Hematopoietic multipotent progenitor cell (in vitro differentiated cells): ENCODE data around the gene TSPAN16. TPM values are rescaled to one million over a fixed set of nuclear protein-coding genes. Genes with fewer than 3 reads are reported as not detected.

Experiments used
- DNase-seq, 3 donors: peaks; one replicate each; pipeline ENCODE4 v3.0.0-alpha.2; 2011 to 2015; ENCODE audit warnings: low read depth in 2 of 3, low spot score in 2 of 3
- total RNA-seq: library from RNA; depleted of rRNA; stranded (reverse); fragments of >200 nt; gene quantifications from one replicate; pipeline ENCODE4 v1.2.3, GENCODE V29; 2012

The TSPAN16 gene
- total RNA-seq, 1 donor, result under 0.01 TPM

DNA sequence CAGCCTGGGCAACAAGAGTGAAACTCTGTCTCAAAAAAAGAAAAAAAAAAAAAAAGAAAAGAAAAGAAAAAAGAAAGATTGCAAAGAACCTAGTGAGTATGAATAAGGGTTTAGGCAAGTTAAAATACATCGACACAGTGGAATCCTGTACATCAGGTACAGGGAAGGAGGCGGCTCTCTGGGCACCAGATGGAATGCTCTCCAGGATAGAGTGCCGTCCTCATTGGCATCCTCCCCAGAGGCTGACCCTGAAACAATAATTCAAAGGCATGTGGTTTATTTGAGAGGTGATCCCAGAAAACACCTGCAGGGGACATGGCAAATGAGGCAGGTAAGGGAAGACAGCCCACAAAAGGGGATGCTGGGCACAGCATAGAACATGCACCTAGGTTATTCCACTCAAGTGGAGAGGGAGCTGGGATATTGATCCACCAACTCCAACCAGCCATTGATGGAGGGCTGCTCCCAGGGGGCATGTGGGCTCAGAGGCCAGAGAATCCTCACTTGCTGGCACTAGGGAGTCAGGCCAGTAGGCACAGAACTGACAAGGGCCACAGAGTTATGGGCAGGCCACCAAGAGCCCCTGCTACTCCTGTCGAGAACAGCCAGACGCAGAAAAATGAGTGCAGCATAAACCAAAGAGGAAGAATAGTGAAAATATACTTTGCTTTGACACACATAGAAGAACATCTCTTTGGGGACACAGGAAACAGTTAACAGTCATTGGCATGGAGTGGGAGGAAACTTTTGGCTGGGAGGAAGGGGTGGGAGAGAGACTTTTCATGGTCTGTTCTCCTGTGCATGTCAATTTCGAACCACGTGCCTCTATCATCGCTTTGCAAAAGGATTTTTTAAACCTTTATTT is 4.2 kb downstream of the TSPAN16 start:
- DNase-seq, result no peak

DNA sequence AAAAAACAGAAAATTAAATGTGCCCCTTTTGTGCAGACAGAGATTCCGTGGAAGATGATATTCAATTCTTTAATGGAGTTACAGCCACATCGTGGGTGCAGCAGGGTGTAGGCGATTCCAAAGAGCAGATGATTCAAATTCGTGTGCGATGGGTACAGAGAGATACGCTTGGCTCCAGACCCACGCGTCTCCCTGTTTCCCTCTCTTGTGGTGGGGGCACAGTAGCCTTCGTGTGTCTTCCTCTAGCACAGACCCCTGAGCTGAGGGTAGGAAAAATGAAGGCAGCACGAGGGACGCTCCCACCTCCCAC is 4.8 kb downstream of the TSPAN16 start:
- DNase-seq, result no peak

DNA sequence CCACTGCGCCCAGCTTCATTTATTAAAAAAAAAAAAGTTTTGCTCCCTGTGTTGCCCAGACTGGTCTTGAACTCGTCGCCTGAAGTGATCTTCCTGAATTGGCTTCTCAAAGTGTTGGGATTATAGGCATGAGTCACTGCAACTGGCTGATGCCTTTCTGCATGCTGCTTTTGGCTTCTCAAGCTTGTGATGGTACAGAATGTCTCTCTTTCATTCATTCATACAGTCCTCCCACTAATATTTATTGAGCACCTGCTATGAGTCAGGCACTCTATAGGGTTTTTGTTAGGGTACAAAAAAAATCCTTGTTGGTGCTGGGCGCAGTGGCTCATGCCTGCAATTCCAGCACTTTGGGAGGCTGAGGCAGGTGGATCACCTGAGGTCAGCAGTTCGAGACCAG is 9.0 kb downstream of the TSPAN16 start:
- no peak for DNase-seq

DNA sequence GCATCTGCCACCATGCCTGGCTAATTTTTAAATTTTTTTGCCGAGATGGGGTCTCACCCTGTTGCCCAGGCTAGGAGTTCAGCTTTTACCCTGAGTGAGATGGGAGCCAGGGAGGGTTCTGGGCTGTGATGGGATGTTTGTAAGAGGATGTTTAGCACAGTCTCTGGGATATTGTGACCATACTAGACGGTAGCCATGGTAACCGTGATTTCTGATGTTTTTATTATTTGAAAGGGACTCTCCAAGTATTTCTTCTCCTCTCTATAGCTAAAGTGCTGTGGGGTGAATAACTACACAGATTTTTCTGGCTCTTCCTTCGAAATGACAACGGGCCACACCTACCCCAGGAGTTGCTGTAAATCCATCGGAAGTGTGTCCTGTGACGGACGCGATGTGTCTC is 10.4 kb downstream of the TSPAN16 start:
- peak in 2 of 3 donors; percentile 26 to 32 for DNase-seq

DNA sequence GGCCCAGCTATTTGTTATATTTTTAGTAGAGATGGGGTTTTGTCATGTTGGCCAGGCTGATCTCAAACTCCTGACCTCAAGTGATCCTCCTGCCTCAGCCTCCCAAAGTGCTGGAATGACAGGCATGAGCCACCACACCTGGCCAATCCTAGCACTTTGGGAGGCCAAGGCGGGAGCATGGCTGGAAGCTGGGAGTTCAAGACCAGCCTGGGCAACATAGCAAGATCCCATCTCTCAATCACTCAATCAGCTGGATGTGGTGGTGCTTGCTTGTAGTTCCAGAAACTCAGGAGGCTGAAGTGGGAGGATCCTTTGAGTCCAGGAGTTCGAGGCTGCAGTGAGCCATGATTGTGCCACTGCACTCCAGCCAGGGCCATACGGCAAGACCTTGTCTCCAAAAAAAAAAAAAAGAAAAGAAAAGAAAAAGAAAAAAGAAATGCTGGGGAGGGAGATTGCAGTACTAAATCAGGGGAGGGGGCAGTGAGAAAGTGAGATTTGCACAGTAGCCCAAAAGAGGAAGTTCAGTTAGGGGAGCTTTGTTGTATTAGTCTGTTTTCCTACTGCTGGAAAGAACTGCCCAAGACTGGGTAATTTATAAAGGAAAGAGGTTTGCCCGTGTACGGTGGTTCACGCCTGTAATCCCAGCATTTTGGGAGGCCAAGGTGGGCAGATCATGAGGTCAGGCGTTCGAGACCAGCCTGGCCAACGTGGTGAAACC is 24.5 kb downstream of the TSPAN16 start:
- DNase-seq, result peak in 1 of 3 donors; percentile 55

DNA sequence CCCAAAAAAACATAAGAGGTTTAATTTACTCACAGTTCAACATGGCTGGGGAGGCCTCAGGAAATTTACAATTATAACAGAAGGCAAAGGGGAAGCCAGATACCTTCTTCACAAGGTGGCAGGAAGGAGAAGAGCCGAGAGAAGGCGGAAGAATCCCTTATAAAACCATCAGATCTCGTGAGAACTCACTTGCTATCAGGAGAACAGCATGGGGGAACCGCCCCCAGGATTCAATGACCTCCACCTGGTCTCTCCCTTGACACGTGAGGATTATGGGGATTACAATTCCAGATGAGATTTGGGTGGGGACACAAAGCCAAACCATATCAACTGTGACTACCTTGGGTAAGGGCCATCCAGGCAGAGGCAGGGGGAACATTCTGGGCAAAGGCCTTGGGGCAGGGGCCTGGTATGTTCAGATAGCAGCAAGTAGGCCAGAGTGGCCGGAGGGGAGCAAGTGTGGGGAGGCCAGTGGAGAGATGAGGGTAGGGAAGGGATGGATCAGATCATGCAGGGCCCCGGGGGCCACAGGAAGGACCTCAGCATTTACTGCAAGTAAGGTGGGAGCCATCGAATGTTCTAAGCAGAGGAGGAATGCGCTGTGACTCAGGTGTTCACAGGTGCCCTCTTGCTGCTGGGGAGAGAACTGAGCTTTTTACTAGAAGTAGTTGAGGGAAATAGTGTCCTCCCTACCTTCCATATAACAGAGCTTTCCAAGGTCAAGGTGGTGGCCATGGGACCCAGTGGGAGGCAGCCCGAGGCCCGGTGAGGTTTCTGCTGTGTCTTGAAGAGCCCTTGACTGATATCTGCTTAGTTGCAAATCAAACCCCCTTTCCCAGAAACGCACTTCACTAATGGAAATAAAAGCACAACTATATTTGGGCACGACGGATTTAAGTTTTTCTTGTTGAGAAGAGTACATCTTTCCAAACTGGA is 25.5 kb downstream of the TSPAN16 start:
- DNase-seq, result peak in 1 of 3 donors; percentile 76

DNA sequence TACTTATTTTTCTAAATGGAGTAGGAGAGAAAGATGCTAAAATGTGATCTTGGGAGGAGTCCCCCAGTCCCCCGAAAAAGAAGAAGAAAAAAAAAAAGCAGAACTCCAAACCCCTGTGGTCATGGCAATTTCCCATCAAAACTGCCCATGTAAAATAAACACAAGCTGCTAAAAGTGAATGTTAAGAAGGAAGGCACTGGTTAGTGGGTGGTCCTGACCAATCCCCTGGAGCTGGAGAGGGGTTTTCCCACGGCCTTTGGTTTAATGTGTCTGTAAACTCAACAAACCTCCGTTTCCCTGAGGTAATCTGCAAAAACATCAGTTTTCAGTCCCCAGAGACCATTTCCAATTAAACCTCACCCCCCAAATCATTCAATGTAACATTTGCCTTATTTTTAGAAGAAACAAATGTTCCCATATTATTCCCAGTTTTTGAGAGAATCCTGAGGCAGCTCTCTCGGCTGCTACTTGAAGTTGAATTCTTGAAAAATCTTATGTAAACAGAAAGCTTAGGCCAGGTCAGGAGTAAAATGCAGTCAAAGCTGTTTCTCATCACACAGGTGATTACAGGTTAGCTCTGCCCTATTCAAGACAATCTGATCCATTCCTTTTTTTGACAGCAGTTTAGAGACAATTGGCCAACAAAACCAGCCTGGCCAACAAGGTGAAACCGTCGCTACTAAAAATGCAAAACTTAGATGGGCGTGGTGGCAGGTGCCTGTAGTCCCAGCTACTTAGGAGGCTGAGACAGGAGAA is 26.5 kb downstream of the TSPAN16 start:
- DNase-seq, result peak in 2 of 3 donors; percentile 83 to 93

DNA sequence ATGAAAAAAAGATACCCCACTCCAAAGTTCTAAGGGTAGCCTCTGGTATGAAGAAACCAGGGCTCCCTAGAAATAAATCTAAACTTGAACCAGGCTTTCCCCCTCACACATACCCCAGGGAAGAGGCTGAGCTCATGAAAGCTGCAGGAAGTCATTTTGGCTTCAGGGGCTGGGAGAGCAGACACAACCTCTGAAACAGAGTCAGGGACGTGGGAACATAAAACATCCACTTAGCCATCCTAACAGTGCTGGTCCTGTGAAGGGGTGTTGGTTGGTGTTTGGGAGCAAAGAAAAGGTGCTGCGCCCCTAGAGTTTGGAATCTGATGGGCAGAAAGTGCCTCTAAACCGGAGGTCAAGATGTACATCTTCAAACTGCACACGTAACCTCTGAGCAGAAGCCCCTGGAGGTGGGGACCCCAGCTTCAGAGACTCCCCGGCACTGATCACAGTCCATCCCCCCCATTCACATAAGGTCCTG is 27.7 kb downstream of the TSPAN16 start:
- DNase-seq, result no peak

DNA sequence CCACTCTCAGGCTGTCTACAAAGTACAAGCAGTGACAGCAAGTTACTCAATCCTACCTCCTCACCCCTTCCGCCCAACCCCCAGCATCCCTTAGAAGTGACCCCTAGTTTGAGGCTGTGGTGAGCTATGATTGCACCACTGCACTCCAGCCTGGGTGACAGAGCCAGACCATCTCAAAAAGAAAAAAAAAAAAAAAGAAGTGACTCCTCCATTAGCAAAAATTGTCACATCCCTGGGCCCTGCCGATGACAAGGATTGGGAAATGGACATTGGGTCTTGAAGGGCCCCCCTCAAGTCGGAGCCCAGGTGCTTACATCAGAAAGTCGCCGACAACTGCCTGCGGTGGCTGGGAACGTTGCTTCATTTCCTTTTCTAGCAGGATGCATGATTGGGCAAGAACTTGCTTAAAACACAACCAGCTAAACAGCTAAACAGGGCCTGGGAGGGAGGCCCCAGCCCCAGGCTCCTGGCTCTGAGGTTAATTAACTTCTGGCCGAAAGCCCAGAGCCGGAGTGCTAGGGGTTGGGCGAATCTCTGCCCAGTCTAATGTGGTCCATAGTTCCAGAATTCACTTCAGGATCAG is 28.2 kb downstream of the TSPAN16 start:
- peak in 2 of 3 donors; percentile 93 to 95 for DNase-seq

DNA sequence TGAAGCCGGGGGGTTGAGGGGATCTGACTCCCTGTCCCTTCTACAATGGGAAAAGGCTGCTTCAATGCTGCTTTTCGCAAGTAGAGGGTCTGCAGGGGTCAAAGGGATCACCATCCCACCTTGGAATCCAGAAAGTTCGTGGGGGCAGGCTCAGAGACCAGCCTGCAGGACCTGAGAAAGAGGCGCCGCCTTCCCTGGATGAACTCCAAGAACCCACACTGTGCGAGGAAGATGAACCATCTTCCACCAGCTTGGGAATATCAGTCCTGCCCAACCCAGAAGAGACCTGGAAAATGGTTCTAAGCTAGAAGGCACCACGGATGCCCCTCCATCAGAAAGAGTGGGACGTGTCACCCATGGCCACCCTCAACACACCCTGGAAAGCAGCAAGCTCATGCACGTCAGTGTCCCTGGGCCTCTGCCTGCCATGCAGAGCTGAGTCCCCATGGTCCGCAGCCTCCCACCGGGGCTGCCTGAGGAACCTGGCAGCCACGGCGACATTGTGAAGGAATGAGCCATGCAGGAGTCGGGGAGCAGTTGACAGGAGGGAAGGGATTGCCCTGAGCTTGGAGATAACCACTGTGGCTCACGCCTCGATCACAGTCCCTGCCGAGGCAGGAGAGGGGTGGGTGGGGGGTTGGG is 28.9 kb downstream of the TSPAN16 start:
- no peak for DNase-seq

DNA sequence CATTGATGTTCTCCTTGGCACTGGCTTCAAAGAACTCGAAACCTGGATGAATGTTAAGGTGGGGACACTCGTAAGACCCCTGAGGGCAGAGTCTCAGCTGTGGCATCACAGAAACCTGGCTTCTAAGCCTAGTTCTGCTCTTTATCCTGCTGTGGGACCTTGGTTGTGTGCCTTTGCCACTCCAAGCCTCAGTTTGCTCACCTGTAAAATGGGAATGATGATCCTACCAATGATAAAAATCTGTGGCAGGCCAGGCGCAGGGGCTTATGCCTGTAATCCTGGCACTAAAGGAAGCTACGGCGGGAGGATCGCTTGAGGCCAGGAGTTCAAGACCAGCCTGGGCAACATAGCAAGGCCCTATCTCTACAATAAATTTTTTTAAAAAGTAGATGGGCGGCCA is 29.6 kb downstream of the TSPAN16 start:
- DNase-seq, result no peak

DNA sequence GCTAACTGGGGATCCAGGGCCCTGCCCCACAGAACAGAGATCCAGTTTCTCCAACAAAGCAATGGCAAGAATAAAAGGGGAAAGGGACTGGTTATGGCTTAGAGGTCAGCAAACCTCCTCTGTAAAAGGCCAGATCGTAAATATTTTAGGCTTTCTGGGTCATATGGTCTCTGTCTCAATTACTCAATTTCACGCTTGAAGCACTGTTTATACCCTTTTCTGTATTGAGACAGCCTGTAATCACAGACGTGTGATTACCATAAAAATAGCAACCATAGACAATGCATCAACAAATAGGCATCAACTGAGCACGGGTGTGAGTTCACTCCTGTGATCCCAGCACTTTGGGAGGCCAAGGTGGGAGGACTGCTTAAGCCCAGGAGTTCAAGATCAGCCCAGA is 34.2 kb downstream of the TSPAN16 start:
- DNase-seq, result no peak

DNA sequence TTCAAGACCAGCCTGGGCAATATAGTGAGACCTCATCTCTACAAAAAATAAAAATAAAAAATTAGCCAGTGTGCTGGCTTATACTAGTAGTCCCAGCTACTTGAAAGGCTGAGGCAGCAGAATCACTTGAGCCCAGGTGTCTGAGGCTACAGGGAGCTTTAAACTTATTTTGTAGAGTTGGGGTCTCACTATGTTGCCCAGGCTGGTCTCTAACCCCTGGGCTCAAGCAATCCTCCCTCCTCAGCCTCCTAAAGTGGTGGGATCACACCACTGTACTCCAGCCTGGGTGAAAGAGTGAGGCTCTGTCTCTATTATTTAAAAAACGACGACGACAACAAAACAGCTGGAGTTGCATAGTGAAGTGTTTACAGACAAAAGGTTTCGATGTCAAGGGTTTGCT is 35.5 kb downstream of the TSPAN16 start:
- DNase-seq, result no peak

DNA sequence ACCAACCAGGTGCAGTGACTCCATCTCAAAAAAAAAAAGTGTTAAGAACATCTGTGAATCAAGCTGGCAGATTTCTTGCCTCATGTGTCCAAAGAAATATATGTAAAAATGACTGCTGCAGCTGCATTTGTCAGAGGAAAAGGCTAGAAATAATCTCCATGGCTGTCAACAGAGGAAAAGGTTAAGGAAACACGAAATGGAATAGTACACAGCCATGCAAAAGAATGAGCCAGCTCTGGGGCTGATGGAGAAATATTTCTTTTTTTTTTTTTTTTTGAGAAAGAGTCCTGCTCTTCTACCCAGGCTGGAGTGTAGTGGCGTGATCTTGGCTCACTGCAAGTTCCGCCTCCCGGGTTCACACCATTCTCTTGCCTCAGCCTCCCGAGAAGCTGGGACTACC is 36.9 kb downstream of the TSPAN16 start:
- DNase-seq, result no peak

DNA sequence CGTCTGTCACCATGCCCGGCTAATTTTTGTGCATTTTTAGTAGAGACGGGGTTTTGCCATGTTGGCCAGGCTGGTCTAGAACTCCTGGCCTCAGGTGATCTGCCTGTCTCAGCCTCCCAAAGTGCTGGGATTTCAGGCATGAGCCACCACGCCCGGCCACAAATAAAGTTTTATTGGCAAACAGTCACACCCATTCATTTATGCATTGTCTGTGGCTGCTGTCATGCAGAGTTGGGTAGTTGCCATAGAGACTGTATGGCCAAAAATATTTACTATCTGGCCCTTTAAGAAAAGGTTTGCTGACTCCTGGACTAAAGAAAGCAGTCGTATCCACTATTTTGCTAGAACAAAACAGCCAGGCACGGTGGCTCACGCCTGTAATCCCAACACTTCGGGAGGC is 37.9 kb downstream of the TSPAN16 start:
- DNase-seq, result peak in 1 of 3 donors; percentile 28

DNA sequence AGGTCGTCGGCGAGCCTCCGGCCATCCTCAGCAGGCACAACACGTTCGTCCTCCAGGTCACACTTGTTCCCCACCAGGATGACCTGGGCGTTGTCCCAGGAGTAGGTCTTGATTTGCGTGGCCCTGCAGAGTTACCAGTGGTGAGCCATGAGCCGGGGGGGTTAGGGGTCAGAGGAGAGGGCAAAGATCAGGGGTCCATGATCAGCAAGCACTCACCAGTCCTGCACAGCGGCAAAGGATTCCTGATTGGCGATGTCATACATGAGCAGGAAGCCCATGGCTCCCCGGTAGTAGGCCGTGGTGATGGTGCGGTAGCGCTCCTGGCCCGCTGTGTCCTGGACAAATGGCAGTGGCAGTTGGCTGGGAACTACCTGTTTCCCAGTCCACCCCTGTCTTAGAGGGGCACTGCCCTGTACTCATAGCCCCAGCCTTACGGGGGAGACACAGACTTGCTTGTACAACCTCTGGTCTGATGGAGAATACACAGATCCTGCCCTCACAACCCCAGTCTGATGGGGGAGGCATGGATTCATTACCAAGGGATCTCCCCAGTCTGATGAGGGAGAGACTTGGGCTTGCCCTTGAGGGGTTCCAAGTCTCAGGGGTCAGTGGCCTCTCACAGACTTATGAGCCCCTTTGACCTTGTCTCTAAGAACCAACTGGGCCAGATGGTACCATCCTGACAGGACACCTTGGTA is 39.6 kb downstream of the TSPAN16 start:
- no peak for DNase-seq

DNA sequence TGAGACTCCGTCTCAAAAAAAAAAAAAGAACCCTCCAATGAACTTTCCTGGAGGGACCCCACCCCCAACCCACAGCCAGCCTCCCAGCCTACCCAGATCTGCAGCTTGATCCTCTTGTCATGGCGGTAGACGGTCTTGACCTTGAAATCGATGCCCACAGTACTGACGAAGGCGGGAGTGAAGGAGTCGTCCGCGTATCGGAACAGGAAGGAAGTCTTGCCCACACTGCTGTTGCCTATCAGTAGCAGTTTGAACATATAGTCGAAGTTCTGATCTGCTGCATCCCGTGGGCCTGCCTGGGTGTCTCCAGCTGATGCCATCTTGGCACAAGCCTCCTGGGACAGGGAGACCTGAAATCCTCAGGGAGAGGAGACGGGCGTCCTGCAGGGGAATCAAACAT is 41.1 kb downstream of the TSPAN16 start:
- DNase-seq, result peak in 1 of 3 donors; percentile 38

DNA sequence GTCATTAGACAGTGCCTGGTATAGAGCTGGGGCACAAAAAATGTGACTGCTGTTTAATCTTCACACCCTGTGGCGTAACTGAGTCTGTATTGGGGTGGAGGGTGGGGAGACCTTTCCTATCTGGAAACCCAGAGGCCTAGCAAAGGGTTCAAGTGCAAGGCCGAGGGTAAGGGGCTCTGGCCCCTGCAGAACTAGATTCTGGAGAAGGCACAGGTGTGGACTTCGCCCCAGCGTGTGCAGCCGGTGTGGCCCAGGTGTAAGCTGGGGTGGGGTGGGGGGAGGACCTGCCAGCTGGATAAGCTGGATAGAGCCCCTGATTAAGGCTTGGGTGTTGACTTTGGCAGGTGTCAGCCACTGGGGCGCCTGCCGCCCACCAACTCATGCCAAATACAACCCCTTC is 42.2 kb downstream of the TSPAN16 start:
- no peak for DNase-seq
